ENCODE results near the gene KCNQ1.

- no peak for TF ChIP-seq CTCF (IDR thresholded peaks at IDR 0.05; ENCODE audit: borderline replicate concordance, extremely low read depth, low read length, poor library complexity, severe bottlenecking)
- TF ChIP-seq EZH2 (IDR thresholded peaks at IDR 0.05; ENCODE audit: borderline replicate concordance, low read depth, low read length, severe bottlenecking), result no peak
Observed at GRCh38 chr11:2592559-2593392, 148.0 kb downstream of the KCNQ1 start.
